Measurements from ENCODE around the gene SDK2. TPM values are rescaled to one million over a fixed set of nuclear protein-coding genes. Genes with fewer than 3 reads are reported as not detected.

SDK2 gene
- polyA plus RNA-seq, 1 of the 3 experiments (the other 2 are of a cell fraction) = 0.02 TPM

DNA sequence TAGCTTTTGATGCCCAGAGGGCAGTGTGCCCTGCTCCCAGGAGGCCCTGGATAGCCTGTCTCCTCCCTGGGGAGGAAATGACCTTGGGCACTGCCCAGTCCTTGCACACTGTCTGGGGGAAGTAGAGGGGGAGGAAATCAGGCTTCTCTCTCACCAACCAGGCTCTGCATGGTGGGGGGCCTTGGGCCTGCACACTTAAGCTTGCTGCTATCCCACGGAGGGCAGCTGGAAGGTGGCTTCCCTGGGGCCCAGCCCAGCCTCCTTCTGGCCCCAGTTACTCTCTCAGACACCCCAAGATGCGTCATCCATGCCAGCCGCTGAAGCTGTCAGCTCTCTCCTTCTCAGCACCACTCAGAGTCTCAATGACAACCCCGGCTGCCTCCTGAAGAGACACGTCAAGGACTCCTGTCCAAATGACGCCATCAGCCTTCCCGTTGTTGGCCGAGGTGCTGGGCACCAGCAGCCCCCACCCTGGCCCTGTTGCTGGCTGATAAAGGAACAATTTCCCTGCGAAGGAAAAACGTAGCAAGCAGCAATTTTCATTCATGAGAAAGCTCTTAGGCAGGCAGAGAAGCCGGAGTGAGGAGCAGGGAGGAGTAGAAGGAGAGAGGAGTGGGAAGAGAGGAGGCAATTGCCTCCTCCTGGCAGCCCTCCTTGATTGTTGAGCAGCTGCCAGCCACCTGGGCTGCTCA lies 95.5 kb downstream of the SDK2 start:
- no peaks in the 10 kb centered on the region for H3K9me2 ChIP-seq
- H3K4me2 ChIP-seq = no peak overlapping the region
- no peak overlapping the region for H3K4me3 ChIP-seq (ENCODE audit: low read depth in 2 of 2, low read length in 1 of 2)
- DNase-seq = no peak
- POLR2A ChIA-PET = no interaction called here
- no peaks in the 10 kb centered on the region for H3F3A ChIP-seq (replicated peaks; ENCODE audit: insufficient read depth)
- H3K79me2 ChIP-seq (ENCODE audit: insufficient read depth) = no peaks in the 10 kb centered on the region
- peaks cover 0 to 28% of the 10 kb centered on the region in 2 experiments; a peak in 1 of 4 replicates for H3K4me1 ChIP-seq (ENCODE audit: control insufficient read depth in 1 of 2, insufficient read depth in 2 of 2, low read depth in 1 of 2, low read length in 1 of 2)
- no peak overlapping the region for H2AFZ ChIP-seq (ENCODE audit: low read depth)
- no peaks in the 10 kb centered on the region for H3K27me3 ChIP-seq (ENCODE audit: insufficient read depth)
- no peak overlapping the region for H3K27ac ChIP-seq (ENCODE audit: low read depth in 2 of 2, low read length in 1 of 2)
- no peaks in the 10 kb centered on the region for H3K36me3 ChIP-seq (replicated peaks in 1 of 2; ENCODE audit: control insufficient read depth in 1 of 2, insufficient read depth in 2 of 2, low read length in 1 of 2)
- H3K9me3 ChIP-seq = no peaks in the 10 kb centered on the region
- CTCF ChIA-PET = interaction anchor here (1.1 to 2.2 kb wide), 7 partner anchors 9 to 470 kb away, joined by 3 to 8 read pairs (median 3); no protein-coding TSS in a partner anchor
- H3K9ac ChIP-seq = no peak overlapping the region
- no peaks in the 10 kb centered on the region for H4K20me1 ChIP-seq (ENCODE audit: insufficient read depth)
- no peak for TF ChIP-seq RCOR1 (IDR thresholded peaks at IDR 0.05; ENCODE audit: low read length)
- TF ChIP-seq FOXM1 (IDR thresholded peaks at IDR 0.05; ENCODE audit: low read depth) = no peak
- TF ChIP-seq SIN3A (IDR thresholded peaks at IDR 0.05; ENCODE audit: borderline replicate concordance, low read depth, low read length) = no peak
- TF ChIP-seq, protein P1, sequence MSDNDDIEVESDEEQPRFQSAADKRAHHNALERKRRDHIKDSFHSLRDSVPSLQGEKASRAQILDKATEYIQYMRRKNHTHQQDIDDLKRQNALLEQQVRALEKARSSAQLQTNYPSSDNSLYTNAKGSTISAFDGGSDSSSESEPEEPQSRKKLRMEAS (IDR thresholded peaks at IDR 0.05; ENCODE audit: low read depth) = no peak
- TF ChIP-seq RXRA (IDR thresholded peaks at IDR 0.05; ENCODE audit: borderline replicate concordance, low read depth) = no peak
- no peak for TF ChIP-seq POLR2AphosphoS5 (IDR thresholded peaks at IDR 0.05; ENCODE audit: low read depth, low read length)
- TF ChIP-seq, protein P2, sequence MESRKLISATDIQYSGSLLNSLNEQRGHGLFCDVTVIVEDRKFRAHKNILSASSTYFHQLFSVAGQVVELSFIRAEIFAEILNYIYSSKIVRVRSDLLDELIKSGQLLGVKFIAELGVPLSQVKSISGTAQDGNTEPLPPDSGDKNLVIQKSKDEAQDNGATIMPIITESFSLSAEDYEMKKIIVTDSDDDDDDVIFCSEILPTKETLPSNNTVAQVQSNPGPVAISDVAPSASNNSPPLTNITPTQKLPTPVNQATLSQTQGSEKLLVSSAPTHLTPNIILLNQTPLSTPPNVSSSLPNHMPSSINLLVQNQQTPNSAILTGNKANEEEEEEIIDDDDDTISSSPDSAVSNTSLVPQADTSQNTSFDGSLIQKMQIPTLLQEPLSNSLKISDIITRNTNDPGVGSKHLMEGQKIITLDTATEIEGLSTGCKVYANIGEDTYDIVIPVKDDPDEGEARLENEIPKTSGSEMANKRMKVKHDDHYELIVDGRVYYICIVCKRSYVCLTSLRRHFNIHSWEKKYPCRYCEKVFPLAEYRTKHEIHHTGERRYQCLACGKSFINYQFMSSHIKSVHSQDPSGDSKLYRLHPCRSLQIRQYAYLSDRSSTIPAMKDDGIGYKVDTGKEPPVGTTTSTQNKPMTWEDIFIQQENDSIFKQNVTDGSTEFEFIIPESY (IDR thresholded peaks at IDR 0.05; ENCODE audit: borderline replicate concordance, low read depth) = no peak
- 31% methylated on average over 10 of the region's 11 CpGs for WGBS (ENCODE audit: low lambda C conversion rate)

DNA sequence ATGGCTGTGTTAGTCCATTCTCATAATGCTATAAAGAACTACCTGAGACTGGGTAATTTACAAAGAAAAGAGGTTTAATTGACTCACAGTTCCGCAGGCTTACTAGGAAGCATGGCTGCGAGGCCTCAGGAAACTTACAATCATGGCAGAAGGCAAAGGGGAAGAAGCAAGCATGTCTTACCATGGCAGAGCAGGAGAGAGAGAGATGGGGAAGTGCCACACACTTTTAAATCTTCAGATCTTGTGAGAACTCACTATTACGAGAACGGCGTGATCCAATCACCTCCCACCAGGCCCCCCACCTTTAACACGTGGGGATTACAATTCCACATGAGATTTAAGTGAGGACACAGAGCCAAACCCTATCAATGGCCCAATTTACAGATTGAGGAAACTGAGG lies 96.5 kb downstream of the SDK2 start:
- H3K4me1 ChIP-seq (ENCODE audit: control insufficient read depth in 1 of 2, insufficient read depth in 2 of 2, low read depth in 1 of 2, low read length in 1 of 2) = peaks cover 0 to 28% of the 10 kb centered on the region in 2 experiments; a peak in 1 of 4 replicates
- POLR2A ChIA-PET = no interaction called here
- no peaks in the 10 kb centered on the region for H4K20me1 ChIP-seq (ENCODE audit: insufficient read depth)
- no peak for DNase-seq
- 46% methylated on average over 6 of the region's 6 CpGs for WGBS (ENCODE audit: low lambda C conversion rate)
- no peak overlapping the region for H2AFZ ChIP-seq (ENCODE audit: low read depth)
- H3K27me3 ChIP-seq (ENCODE audit: insufficient read depth) = no peaks in the 10 kb centered on the region
- H3K9me2 ChIP-seq = no peaks in the 10 kb centered on the region
- H3K36me3 ChIP-seq (replicated peaks in 1 of 2; ENCODE audit: control insufficient read depth in 1 of 2, insufficient read depth in 2 of 2, low read length in 1 of 2) = no peaks in the 10 kb centered on the region
- no peaks in the 10 kb centered on the region for H3K79me2 ChIP-seq (ENCODE audit: insufficient read depth)
- H3K4me3 ChIP-seq (ENCODE audit: low read depth in 2 of 2, low read length in 1 of 2) = no peak overlapping the region
- no peak overlapping the region for H3K4me2 ChIP-seq
- H3K27ac ChIP-seq (ENCODE audit: low read depth in 2 of 2, low read length in 1 of 2) = no peak overlapping the region
- CTCF ChIA-PET = interaction anchor here (0.6 to 2.2 kb wide), 6 partner anchors 8 to 515 kb away, joined by 3 to 8 read pairs (median 4); no protein-coding TSS in a partner anchor
- H3K9ac ChIP-seq = no peak overlapping the region
- H3F3A ChIP-seq (replicated peaks; ENCODE audit: insufficient read depth) = no peaks in the 10 kb centered on the region
- no peaks in the 10 kb centered on the region for H3K9me3 ChIP-seq
- TF ChIP-seq CHD2 (IDR thresholded peaks at IDR 0.05; ENCODE audit: low read length, partially characterized antibody) (no peak), RCOR1 (IDR thresholded peaks at IDR 0.05; ENCODE audit: low read length) (no peak), RAD21 (IDR thresholded peaks at IDR 0.05; ENCODE audit: low read length) (no peak), POLR2AphosphoS5 (IDR thresholded peaks at IDR 0.05; ENCODE audit: low read depth, low read length) (no peak), PBX3 (IDR thresholded peaks at IDR 0.05) (no peak), IRF3 (IDR thresholded peaks at IDR 0.05; ENCODE audit: low read depth, low read length) (no peak), SMC3 (IDR thresholded peaks at IDR 0.05; ENCODE audit: low read depth, low read length) (no peak), EP300 (IDR thresholded peaks at IDR 0.05; ENCODE audit: borderline replicate concordance in 1 of 2, low read depth in 1 of 2, low read length in 1 of 2) (no peak), MXI1 (IDR thresholded peaks at IDR 0.05; ENCODE audit: low read depth, low read length) (no peak), RXRA (IDR thresholded peaks at IDR 0.05; ENCODE audit: borderline replicate concordance, low read depth) (no peak)
- TF ChIP-seq, protein P2 (IDR thresholded peaks at IDR 0.05; ENCODE audit: borderline replicate concordance, low read depth) = no peak
- TF ChIP-seq, protein P3, sequence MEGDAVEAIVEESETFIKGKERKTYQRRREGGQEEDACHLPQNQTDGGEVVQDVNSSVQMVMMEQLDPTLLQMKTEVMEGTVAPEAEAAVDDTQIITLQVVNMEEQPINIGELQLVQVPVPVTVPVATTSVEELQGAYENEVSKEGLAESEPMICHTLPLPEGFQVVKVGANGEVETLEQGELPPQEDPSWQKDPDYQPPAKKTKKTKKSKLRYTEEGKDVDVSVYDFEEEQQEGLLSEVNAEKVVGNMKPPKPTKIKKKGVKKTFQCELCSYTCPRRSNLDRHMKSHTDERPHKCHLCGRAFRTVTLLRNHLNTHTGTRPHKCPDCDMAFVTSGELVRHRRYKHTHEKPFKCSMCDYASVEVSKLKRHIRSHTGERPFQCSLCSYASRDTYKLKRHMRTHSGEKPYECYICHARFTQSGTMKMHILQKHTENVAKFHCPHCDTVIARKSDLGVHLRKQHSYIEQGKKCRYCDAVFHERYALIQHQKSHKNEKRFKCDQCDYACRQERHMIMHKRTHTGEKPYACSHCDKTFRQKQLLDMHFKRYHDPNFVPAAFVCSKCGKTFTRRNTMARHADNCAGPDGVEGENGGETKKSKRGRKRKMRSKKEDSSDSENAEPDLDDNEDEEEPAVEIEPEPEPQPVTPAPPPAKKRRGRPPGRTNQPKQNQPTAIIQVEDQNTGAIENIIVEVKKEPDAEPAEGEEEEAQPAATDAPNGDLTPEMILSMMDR (IDR thresholded peaks at IDR 0.05) = no peak
- TF ChIP-seq, protein P1 (IDR thresholded peaks at IDR 0.05; ENCODE audit: low read depth) = no peak
